Measurements from ENCODE around the gene ZNF606.
"Not testable (repeated sequence)": the region's sequence is repeated elsewhere in the genome, so short reads cannot be mapped to it uniquely, and the experiment has no call there.

The ZNF606 gene

DNA sequence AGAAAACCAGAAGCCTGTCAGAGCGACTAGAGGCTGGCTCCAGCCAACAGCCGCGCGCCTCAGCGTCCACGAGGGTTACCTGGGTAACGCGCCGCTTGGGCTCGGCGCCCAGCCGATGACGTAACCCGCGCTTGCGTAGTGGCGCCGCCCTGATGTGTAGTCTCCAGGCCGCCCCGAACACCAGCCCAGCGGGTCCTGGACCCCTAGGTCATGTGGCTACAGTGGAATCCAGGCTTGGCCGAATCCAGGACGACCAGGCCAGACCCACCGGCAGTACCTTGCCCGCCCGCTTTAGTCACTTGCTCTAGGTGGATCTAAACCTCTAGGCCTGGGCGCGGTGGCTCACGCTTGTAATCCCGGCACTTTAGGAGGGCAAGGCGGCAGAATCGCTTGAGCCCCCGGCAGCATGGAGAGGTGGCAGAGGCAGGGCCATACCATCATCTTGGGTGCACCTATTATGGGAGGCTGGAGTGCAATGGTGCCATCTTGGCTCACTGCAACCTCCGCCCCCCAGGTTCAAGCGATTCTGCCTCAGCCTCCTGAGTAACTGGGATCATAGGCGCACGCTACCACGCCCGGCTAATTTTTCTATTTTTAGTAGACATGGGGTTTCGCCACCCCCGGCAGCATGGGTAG is 7.2 kb upstream of the ZNF606 start:
- peak; percentile 70 for DNase-seq

DNA sequence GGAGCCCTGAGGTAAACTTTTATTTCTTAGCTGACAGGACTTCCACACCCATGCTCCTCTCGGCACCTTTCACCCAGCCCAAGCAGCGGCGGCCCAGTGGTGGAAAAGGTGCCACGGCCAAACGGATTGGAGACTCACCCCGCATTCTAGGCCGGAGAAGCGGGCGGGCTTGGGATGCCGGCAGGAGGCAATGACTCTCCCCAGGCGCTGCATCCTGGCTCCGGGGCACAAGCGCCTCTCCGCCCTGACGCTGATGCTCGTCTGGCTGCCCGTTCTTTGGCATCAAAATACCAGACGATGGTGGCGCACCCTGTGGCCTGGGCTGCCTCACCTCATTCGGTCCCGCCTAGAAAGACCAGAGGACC is 6.7 kb upstream of the ZNF606 start:
- DNase-seq = no peak

DNA sequence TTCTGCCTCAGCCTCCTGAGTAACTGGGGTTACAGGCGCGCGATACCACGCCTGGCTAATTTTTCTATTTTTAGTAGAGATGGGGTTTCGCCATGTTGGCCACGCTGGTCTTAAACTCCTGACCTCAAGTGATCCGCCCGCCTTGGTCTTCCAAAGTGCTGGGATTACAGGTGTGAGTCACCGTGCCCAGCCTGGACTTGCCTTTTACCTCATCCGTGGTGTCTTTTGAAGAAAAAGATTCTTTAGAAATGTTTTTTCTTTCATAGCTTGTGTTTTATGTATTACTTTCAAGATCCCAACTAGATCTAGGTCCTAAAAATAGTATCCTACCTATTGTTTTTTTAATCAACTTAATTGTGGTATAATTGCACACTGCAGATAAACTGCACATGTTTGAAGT is 6.3 kb upstream of the ZNF606 start:
- not testable (repeated sequence) for DNase-seq

DNA sequence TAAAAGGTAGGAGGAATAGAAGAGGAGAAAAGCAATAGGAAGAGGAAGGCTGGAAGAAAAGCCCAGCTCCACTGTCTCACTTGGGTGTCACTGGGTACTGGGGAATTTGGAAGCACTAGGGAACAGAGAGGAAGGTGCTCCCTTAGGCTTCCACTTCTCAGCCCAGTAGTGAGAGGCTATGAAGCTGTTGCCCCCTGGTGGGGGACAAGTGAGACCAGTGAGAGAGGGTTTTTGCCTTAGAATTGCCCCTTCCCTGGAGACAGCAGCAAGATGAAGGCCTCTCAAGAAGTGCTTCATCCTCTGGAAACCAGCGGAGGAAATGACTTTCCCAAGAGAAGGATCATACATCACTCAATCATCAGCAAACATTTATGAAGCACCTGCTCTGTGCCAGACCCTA is 4.7 kb upstream of the ZNF606 start:
- no peak for DNase-seq

DNA sequence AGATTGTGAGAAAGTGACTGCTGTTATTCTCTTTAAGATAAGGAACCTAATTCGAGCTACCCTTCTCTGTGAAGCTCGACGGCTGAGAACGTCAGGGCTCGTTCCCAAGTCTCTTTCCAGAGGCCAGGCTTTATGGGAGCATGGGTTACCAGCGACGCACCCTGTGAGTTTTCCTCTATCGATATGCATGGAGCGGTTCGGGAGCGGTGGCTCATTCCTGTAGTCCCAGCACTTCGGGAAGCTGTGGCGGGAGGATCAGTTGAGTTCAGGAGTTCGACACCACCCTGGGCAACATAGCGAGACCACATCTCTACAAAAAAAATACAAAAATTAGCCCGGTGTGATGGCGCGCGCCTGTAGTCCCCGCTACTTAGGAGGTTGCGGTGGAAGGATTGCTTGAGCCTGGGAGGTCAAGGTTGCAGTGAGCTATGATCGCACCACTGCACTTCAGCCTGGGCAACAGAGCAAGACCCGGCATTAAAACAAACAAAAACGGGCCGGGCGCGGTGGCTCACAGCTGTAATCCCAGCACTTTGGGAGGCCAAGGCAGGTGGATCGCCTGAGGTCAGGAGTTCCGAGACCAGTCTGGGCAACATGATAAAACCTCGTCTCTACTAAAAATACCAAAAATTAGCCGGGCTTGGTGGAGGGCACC is 681 bp upstream of the ZNF606 start:
- no peak for DNase-seq

DNA sequence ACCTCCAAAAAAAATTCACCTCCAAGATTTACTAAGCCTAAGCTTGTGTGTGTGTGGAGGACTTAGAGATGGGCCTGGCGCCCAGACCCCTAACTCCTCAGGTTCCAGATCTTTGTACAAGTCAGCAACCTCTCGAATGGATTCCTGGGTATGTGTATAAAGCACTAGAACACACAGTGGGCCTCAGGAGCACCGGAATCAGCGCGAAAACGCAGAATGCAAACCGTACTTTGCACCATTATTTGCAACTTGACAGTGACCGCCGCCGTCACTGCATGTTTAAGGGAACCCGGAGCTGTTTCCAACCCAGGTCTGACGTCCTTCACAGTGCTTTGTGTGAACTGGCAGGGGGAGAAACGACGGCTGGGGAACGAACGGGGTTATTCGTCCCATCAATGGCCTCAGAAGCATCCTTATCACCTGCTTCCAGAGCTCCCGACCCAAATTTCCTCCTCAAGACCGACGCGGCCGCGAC is 688 bp downstream of the ZNF606 start:
- no peak for DNase-seq

DNA sequence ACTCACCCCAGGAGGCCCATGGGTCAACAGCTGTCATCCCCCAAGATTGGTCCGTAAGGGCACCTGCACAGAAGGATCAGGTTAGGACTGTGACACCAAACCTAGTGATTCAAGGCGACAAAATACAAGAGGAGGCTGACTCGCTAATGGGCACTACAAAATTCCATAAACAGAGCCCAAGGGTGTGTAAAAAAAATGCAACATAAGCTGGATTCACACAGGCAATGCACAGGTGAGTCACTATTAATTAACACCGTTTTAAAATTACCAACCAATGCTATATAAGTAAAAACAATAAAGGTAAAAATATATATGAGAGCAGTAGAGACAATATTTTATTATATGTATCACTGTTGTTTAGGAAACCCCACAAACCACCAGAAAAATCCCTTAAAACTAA is 1.9 kb downstream of the ZNF606 start:
- DNase-seq = no peak

DNA sequence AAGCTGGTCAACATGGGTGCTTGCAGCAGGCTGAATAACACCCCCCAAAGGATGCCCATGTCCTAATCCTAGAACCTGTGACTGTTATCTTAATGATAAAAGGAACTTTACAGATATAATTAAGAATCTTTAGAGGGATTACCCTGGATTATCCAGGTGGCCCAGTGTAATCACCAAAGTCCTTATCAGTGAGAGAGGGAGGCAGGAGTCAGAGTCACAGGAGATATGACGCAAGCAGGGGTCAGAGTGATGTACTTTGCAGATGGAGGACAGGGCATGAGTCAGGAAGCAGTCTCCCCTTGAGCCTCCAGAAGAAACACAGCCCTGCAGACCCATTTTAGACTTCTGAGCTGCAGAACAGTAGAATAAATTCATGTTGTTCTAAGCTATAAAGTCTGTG is 9.8 kb downstream of the ZNF606 start:
- no peak for DNase-seq

DNA sequence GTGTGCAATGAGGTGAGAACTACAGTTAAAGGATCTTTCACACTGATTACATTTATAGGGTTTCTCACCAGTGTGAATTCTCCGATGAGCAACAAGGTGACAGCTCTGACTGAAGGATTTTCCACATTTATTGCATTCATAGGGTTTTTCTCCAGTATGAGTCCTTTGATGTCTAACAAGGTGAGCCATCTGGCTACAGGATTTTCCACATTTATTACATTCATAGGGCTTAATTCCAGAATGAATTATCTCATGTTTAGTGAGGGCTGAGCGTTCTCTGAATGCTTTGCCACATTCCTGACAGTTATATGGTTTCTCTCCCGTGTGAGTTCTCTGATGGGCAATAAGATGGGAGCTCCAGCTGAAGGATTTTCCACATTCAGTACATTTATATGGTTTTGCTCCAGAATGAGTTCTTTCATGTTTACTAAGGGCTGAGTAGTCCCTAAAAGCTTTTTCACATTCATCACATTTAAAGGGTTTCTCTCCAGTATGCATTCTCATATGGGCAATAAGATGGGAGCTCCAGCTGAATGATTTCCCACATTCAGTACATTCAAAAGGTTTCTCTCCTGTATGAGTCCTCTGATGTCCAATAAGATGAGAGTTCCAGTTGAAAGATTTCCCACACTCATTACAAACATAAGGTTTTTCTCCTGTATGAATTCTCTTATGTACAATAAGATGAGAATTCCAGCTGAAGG is 23.9 kb downstream of the ZNF606 start:
- DNase-seq = no peak

DNA sequence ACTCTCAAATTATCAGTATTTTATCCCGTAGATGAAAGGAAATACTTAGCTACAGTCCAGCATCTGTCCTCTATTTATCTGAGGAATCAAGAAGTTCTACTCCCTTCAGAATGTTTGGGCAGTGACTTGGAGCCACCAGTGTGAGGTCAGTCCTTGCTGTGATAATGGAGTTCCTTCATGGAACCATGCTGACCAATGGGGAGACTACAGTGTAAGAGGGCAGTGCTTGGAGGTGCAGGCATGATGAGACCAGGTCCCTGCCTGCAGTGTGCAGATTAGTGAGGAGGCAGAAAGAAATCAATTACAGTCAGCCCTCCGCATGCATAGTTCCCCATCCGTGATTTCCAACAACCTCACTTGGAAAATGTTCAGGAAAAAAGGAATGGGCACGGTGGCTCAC is 28.2 kb downstream of the ZNF606 start, which contains the start of gene C19orf18:
TSS of gene C19orf18 (minus strand) at position 101 of the 400 bp plus-strand sequence. CDS start 102 bp downstream, outside the sequence.
- DNase-seq = no peak

DNA sequence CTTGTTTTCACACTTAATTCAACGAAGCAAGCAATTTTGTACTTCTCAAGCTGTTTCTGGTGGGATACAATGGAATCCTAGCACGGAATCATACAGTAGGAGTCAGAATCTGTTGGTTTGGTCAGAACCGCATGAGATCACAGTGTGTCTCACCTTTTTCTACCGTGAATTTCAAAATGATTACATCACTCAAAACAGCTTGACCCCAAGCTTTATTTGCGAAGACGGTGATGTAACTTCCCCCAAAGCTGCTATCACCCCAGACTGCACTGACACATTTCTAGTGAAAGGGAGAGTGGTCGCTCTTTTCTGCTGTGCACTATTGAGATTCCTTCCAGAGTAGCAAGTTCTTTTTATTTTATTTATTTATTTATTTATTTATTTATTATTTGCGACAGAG is 37.9 kb downstream of the ZNF606 start:
- no peak for DNase-seq

DNA sequence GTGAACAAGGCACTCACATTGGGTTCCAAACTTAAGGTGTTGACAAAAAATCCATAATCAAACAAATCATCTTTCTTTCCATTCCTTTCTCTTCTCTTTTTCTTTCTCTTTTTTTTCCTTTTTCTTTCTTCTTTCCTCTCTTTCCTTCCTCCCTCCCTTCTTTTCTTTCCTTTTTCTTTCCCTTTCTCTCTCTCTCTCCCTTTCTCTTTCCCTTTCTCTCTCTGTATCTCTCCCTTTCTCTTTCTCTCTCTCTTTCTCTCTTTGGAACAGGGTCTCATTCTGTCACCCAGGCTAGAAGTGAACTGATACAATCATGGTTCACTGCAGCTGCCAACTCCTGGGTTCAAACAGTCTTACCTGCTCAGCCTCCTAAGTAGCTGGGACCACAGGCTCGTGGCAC is 40.8 kb downstream of the ZNF606 start:
- DNase-seq = no peak

DNA sequence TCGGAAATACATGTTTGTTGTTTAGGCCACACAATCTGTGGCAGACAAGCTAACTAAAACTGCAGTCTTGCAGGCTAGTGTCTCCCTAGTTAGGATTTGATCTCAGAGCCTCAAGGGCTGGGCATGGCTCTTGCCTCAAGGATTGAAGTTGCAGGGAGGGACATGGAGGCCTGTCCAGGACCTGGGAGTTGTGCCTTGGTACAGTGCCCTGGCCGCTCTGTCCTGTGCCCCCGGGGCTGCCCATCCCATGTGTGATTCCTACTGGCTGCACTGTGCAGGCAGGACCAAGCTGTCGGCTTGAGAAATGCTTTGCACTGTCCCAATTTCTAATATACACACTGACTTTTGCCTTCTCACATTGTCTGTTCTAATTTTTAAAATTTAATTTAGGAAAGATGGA is 47.6 kb downstream of the ZNF606 start:
- DNase-seq = no peak

DNA sequence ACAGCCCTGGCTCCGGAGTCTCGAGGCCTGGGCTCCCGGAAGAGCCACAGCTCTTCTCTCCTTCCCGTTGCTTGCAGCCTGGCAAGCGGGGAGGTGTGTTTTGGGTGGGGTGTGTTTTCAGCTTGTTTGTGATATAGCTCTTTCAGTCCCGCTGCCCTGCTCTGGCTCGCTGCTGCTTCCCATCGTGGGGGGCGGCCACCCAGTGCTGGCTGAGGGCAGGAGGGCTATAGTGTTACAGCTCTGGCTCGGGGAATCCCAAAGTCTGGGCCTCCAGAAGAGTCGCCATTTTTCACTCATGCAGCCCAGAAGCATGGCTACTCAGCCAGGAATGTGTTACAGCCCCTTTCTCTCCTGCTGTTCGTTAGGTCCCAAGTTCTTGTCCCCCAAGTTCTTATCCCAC is 52.9 kb downstream of the ZNF606 start:
- DNase-seq = no peak

DNA sequence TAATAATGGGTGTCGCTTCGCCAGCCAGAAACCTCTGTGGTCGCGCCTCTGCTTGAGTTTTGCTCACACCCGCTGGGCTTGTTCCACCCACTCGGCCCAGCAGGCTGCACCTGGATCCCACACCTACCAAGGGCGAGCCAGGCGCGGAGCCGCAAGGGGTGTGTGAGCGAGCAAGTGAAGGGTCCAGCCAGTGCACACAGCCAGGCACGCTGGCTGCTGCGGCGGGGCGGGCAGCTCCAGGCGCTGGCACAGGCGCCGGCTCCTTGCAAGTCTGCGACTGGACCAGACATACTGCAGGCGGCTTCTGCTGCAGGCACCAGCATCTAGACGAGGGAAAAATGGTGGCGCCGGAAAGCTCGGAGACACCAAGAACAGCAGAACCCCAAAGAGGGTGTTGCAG is 53.3 kb downstream of the ZNF606 start:
- DNase-seq = no peak

DNA sequence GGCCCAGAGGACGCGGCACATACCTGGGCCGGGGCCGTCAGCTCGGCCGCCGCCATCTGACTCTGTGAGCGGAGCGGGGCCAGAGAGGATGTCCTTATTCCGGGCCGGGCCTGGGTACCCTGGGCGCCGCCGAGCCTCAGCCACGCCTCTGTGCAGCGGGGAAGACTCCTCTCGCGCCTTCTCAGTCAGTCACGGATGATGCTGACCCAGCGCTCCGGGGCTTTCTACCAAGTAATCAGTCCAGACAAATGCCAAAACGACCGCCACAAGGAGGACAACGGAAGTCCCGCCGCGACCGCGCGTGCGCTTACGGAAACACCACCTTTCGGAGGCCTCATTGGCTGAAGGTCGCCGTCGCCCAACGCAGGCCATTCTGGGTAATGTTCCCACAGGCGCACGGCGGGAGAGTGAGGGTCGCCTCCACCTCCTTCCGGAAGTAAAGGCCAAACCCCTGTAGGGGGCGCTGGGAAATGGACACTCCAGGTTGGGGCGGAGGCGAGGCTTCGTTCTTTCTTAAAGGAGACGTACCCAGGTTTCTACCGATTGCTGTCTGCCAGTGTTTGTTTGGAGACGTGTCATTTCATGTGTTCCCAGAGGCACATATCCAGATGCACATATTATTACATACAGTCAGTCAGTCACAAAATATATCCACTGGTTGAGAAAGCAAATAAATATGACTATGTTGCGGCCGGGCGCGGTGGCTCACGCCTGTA is 55.0 kb downstream of the ZNF606 start, which contains the start of gene ZNF256:
TSS of gene ZNF256 (minus strand) at position 288 of the 716 bp plus-strand sequence. CDS start at position 56, 232 bp downstream.
- peak; percentile 90 for DNase-seq

DNA sequence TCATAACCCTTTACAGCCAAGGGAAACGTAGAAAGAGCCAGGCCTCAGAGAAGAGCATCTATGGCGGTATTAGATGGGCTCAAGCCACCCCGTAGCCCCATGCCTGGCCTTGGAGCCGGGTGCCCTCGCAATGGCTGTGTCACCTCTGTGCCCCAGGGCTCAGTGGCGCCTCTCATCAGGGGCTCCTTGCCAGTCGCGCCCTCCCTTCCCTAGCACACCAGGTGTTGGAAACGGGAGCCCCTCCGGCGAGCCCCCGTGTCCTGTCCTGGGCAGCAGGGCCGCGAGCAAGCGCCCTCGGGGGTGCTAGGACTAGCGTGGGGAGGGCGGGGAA is 55.6 kb downstream of the ZNF606 start:
- no peak for DNase-seq

DNA sequence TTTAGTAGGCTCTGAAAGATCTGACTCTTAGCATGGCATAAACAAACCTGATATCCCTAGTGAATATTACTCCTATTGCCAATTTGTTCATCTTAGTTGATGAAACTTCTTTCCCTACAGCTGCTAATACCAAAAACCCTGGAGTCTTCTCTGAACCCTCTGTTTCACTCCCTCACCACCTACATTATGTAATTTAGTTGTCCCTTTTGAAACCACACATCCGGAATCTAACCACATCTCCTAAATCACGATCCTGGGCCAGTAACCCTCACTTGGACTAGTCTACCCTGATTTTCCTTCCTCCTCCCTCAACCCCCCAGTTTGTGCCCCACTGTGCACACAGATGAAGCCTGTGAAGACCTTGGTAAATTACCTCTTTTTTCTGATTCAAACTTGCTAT is 56.3 kb downstream of the ZNF606 start:
- no peak for DNase-seq

DNA sequence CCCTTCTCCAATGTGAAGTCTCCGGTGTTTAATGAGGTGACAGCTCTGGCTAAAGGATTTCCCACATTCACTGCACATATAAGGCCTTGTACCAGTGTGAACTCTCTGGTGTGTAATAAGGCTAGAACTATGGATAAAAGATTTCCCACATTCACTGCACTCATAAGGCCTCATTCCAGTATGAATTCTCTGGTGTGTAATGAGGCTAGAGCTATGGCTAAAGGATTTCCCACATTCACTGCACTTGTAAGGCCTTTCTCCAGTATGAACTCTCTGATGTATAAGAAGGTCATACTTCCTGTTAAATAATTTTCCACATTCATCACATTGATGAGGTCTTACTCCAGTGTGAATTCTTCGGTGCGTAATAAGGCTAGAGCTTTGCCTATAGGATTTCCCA is 61.0 kb downstream of the ZNF606 start:
- DNase-seq = no peak

DNA sequence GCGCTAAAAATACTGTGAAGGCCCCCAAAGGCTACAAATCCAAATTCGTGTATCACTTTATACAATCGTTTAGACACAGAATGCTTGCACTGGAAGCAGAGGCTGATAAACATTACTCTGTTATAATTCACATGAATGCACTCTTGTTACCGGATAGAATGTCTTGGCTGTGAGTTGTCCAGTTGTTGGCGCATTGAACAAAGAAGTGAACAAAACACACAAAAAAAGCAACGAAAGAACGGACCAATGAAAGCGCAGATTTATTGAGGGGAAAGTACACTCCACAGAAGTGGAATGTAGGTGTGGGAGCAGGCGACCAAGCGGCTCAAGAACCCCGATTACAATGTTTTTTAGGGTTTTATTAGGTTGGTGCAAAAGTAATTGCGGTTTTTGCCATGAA is 66.9 kb downstream of the ZNF606 start:
- no peak for DNase-seq

DNA sequence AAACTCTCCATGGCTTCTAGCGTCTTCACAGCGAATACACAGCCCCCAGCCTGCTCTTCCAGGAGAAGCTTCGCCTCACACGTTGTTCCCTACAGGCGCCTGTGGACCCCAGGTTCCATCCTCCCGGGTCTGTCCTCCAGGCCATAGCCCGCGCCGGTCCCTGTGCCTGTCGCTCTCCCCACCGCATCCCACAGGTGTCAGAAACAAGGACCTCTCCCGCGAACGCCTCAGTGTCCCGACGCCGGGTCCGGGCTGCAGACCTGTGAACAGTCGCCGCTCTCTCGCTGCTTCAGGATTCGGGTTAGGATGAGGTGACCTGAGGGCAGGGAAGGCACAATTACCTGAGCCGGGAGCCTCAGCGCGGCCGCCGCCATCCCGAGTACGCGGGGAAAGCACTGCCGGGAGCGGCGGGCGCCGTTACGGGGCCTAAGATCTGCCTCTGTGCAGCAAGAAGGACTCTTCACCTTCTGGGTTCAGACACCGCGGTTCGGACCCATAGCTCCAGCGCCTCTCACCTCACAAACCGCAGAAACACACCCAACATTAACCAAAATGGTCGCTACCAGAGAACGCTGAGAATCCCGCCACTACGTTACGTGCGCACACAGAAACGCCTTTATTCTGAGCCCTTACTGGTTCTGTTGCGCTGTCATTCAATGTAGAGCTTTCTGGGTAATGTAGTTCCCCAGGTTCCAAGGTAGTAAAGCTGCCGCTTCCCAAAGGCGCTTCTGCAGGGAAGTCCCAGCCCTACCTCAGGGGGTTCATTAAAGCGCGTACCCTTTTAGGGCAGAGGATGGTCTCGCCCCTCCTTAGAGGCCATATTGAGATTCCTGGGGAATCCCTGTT is 67.6 kb downstream of the ZNF606 start, which contains the start of gene ZNF418:
TSS of gene ZNF418 (minus strand) at position 583 of the 846 bp plus-strand sequence. CDS start 1,580 bp downstream, outside the sequence.
- peak; percentile 65 for DNase-seq

DNA sequence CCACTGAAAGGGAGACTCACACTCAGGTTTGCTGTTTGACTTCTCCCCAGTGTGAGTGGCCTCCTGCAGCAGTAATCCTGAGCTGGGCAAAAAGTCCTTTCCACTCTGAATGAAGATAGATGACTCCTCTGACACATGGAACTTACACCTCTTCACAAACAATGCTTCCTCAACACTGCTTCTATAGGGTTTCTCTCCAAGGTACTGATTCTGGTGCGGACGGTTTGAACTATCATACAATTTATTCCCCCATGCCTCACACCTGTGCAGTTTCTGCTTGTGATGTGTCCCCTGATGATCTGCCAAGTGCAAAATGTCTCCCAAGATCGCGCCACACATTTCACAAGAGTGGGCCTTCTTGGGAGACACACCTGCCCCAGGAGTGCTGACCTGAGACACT is 75.0 kb downstream of the ZNF606 start:
- no peak for DNase-seq
